ENCODE results near the gene ARMC5. TPM values are rescaled to one million over a fixed set of nuclear protein-coding genes. Genes with fewer than 3 reads are reported as not detected.

The ARMC5 gene
- total RNA-seq, 6 donors from 2014 or later: 6.6 to 18.9 (median 16.2) TPM

- Histone ChIP-seq H3K27ac (peak overlapping the region; percentile 75 to 95 (median 84)), H3K4me3 (peak overlapping the region; percentile 25 to 60 (median 51)), H3K9me3 (no peaks in the 10 kb centered on the region), H3K4me1 (peaks cover 14 to 47% (median 31%) of the 10 kb centered on the region in 4 donors), H3K27me3 (no peaks in the 10 kb centered on the region), H3K36me3 (peaks cover 0 to 50% (median 14%) of the 10 kb centered on the region in 4 donors)
- TF ChIP-seq POLR2A (IDR thresholded peaks at IDR 0.05) (peak in 1 of 4 donors; percentile 80), POLR2AphosphoS5 (IDR thresholded peaks at IDR 0.05) (peak in 1 of 2 donors; percentile 84), EP300 (IDR thresholded peaks at IDR 0.05) (no peak), CTCF (IDR thresholded peaks at IDR 0.05) (no peak)
- peak; percentile 76 to 82 for ATAC-seq (ENCODE audit: low FRiP score in 2 of 2)
- 32 to 66% methylated on average over 41 to 54 of the region's 68 CpGs for WGBS, 2 donors
- DNase-seq: peak; percentile 91 to 96
Measured at GRCh38 chr16:31476303-31477219, 17.3 kb downstream of the ARMC5 start.

DNA sequence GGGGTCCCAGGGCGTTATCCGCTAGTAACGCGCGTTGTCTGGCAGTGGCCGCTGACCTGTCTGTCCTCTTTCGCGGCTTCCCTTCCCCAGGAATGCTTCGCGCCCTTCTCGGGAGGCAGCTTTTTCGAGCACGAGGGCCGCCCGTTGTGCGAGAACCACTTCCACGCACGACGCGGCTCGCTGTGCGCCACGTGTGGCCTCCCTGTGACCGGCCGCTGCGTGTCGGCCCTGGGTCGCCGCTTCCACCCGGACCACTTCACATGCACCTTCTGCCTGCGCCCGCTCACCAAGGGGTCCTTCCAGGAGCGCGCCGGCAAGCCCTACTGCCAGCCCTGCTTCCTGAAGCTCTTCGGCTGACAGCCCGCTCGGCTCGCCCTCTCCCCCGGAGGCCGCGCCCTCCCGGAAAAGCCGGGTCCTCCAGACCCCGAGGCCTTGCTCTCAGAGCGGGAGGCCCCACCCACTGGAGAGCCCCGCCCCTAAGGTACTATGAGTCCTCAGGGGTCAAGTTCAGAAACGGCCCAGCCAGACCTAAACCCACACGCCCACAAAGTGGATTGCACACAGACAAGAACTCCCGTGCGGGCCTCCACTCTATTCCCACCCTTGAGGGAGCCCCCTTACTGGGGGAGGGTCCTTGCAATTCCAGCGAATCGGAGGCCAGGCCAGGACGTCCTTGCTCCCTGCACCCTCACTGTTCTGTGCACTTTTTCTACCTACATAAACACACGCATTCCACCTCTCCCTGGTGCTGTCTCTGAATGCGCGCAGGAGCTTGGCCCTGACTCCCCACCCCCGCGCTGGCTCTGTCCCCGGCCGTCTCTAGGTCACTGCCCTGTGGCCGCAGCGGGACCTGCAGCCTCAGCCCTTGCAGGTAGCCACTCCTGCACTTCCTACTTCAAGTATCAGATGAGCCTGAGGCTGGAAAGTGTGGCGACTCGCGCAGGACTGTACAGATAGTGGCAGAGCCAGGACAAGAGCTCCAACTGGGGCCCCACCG, 18.2 kb downstream of the ARMC5 start:
- Histone ChIP-seq H3K27me3 (no peaks in the 10 kb centered on the region), H3K9me3 (no peaks in the 10 kb centered on the region), H3K27ac (peak overlapping the region; percentile 75 to 95 (median 84)), H3K36me3 (peaks cover 0 to 50% (median 14%) of the 10 kb centered on the region in 4 donors), H3K4me1 (peaks cover 11 to 38% (median 22%) of the 10 kb centered on the region in 4 donors), H3K4me3 (peak overlapping the region; percentile 5 to 60 (median 51))
- peak; percentile 91 for DNase-seq
- 44 to 78% methylated on average over 40 to 58 of the region's 67 CpGs for WGBS, 2 donors
- no peak for TF ChIP-seq EP300 (IDR thresholded peaks at IDR 0.05)
- TF ChIP-seq POLR2A (IDR thresholded peaks at IDR 0.05): peak in 2 of 4 donors; percentile 42 to 59
- peak in 1 of 2 donors; percentile 8 for TF ChIP-seq POLR2AphosphoS5 (IDR thresholded peaks at IDR 0.05)
- peak in 5 of 6 experiments; percentile 16 to 70 (median 39) for TF ChIP-seq CTCF (IDR thresholded peaks at IDR 0.05)
- peak; percentile 44 to 83 for ATAC-seq (ENCODE audit: low FRiP score in 2 of 2)

GRCh38 chr16:31478956-31479355, 19.7 kb downstream of the ARMC5 start:
- no peak overlapping the region for H3K27ac ChIP-seq
- H3K4me1 ChIP-seq: peaks cover 3 to 25% (median 20%) of the 10 kb centered on the region in 4 donors
- no peak for ATAC-seq (ENCODE audit: low FRiP score in 2 of 2)
- no peak overlapping the region for H3K4me3 ChIP-seq
- no peak for DNase-seq
- no peaks in the 10 kb centered on the region for H3K27me3 ChIP-seq
- no peaks in the 10 kb centered on the region for H3K9me3 ChIP-seq
- no peak for TF ChIP-seq CTCF (IDR thresholded peaks at IDR 0.05)
- no peak for TF ChIP-seq POLR2A (IDR thresholded peaks at IDR 0.05)
- no peak for TF ChIP-seq EP300 (IDR thresholded peaks at IDR 0.05)
- no peak for TF ChIP-seq POLR2AphosphoS5 (IDR thresholded peaks at IDR 0.05)
- WGBS, 2 donors: 81 to 87% methylated on average over 3 of the region's 3 CpGs
- H3K36me3 ChIP-seq: peaks cover 0 to 41% (median 14%) of the 10 kb centered on the region in 4 donors

DNA sequence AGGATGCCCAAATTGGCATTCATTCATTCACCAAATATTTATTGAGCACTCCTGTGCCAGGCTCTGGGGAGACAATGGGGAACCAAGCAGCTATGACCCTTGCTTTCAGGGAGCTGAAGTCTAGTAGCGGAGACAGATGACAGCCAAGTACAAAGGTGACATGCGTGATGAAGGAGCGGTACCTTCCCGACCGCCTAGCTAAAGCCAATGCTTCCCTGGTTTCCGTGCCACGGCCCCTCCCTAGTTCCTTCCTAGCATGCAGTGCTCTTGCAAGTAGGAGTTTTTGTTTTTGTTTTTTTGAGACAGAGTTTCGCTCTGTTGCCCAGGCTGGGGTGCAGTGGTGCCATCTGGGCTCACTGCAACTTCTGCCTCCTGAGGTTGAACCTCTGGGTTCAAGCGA, 20.4 kb downstream of the ARMC5 start:
- ATAC-seq (ENCODE audit: low FRiP score in 2 of 2): no peak
- no peak overlapping the region for H3K4me3 ChIP-seq
- H3K27me3 ChIP-seq: no peaks in the 10 kb centered on the region
- peaks cover 6 to 25% (median 22%) of the 10 kb centered on the region in 4 donors for H3K4me1 ChIP-seq
- H3K27ac ChIP-seq: no peak overlapping the region
- TF ChIP-seq POLR2A (IDR thresholded peaks at IDR 0.05): no peak
- TF ChIP-seq POLR2AphosphoS5 (IDR thresholded peaks at IDR 0.05): no peak
- no peak for TF ChIP-seq CTCF (IDR thresholded peaks at IDR 0.05)
- TF ChIP-seq EP300 (IDR thresholded peaks at IDR 0.05): no peak
- H3K9me3 ChIP-seq: no peaks in the 10 kb centered on the region
- peaks cover 0 to 33% (median 14%) of the 10 kb centered on the region in 4 donors for H3K36me3 ChIP-seq
- DNase-seq: no peak
- WGBS, 2 donors: 73 to 83% methylated on average over 9 of the region's 9 CpGs
